ENCODE results near the gene ADAM8. TPM values are rescaled to one million over a fixed set of nuclear protein-coding genes. Genes with fewer than 3 reads are reported as not detected.
"Not testable (repeated sequence)": the region's sequence is repeated elsewhere in the genome, so short reads cannot be mapped to it uniquely, and the experiment has no call there.

Gene ADAM8
- total and polyA plus RNA-seq, 2 of the 4 experiments (the other 2 are of a cell fraction): under 0.01 to 0.74 TPM

DNA sequence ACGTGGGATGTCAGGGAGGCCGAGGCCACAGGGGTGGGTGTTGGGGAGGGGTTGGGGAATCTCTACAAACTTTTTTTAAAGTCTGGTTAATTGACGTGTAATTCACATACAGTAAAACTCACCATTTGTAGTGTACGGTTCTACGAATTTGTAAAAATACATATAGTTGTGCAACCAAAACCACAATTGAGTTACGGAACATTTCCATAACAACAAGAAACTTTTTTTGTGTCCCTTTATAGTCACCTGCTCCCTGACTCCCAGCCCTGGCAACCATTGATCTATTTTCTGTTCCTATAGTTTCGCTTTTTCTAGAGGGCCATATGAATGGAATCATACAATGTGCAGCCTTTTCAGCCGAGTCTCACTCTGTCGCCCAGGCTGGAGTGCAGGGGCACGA is 41.9 kb downstream of the ADAM8 start:
- H4K91ac ChIP-seq (ENCODE audit: insufficient read depth, low read depth, low read length); H2AK5ac ChIP-seq (ENCODE audit: low read depth, low read length); CTCF ChIA-PET; H3K4me2 ChIP-seq (ENCODE audit: low read depth, low read length); H2AFZ ChIP-seq (replicated peaks; ENCODE audit: low read length, poor library complexity); H4K20me1 ChIP-seq (ENCODE audit: insufficient read depth, low read length); H3K56ac ChIP-seq (ENCODE audit: extremely low read depth, insufficient read depth, low read length); H3K23ac ChIP-seq (ENCODE audit: low read depth, low read length); H3K9ac ChIP-seq (ENCODE audit: low read depth, low read length); H2BK120ac ChIP-seq (ENCODE audit: low read depth, low read length); H3K36me3 ChIP-seq (ENCODE audit: control insufficient read depth, insufficient read depth, low read length); H2BK20ac ChIP-seq (ENCODE audit: low read depth, low read length); H3K79me1 ChIP-seq (ENCODE audit: low read depth in 1 of 2, low read length in 2 of 2); H3K4me1 ChIP-seq (ENCODE audit: control insufficient read depth, insufficient read depth, low read length); H3K18ac ChIP-seq (ENCODE audit: low read depth, low read length); H2BK15ac ChIP-seq (ENCODE audit: low read depth, low read length); H3K9me1 ChIP-seq (ENCODE audit: insufficient read depth, low read length); H3K4me3 ChIP-seq (ENCODE audit: insufficient read depth, low read depth, low read length); BruUV-seq (replicated peaks); DNase-seq; H2BK5ac ChIP-seq (ENCODE audit: low read depth, low read length, poor library complexity, severe bottlenecking); H2AK9ac ChIP-seq (replicated peaks; ENCODE audit: low read depth, low read length, poor library complexity); H3K4ac ChIP-seq (ENCODE audit: low read depth, low read length); H4K8ac ChIP-seq (ENCODE audit: low read depth in 2 of 2, low read length in 2 of 2); dilution Hi-C loops (cut with HindIII; ENCODE audit: low sequenced_read_pairs, unreplicated experiment); H3K27ac ChIP-seq (ENCODE audit: insufficient read depth, low read length); POLR2A ChIA-PET (ENCODE audit: unreplicated experiment); ATAC-seq (ENCODE audit: low read depth); H3K9me3 ChIP-seq (ENCODE audit: control insufficient read depth, insufficient read depth, low read length); H3K14ac ChIP-seq (replicated peaks; ENCODE audit: low read depth, low read length); H4K5ac ChIP-seq (ENCODE audit: low read depth, low read length); intact Hi-C loops (cut with micrococcal nuclease); in situ Hi-C loops (cut with MboI; ENCODE audit: low sequenced_read_pairs): not testable (repeated sequence)
- H3K27me3 ChIP-seq (ENCODE audit: control insufficient read depth, insufficient read depth, low read length): peaks cover 80% of the 10 kb centered on the region
- no CpG with 5 or more reads among the region's 10 CpGs for WGBS, 2 experiments (ENCODE audit: extremely low coverage in 2 of 2, insufficient read length in 1 of 2)
